ENCODE data around the gene ZNF497. TPM values are rescaled to one million over a fixed set of nuclear protein-coding genes. Genes with fewer than 3 reads are reported as not detected.

Gene ZNF497
- total and polyA plus RNA-seq, 4 donors, result 0.32 to 0.87 (median 0.79) TPM; not detected in 1

DNA sequence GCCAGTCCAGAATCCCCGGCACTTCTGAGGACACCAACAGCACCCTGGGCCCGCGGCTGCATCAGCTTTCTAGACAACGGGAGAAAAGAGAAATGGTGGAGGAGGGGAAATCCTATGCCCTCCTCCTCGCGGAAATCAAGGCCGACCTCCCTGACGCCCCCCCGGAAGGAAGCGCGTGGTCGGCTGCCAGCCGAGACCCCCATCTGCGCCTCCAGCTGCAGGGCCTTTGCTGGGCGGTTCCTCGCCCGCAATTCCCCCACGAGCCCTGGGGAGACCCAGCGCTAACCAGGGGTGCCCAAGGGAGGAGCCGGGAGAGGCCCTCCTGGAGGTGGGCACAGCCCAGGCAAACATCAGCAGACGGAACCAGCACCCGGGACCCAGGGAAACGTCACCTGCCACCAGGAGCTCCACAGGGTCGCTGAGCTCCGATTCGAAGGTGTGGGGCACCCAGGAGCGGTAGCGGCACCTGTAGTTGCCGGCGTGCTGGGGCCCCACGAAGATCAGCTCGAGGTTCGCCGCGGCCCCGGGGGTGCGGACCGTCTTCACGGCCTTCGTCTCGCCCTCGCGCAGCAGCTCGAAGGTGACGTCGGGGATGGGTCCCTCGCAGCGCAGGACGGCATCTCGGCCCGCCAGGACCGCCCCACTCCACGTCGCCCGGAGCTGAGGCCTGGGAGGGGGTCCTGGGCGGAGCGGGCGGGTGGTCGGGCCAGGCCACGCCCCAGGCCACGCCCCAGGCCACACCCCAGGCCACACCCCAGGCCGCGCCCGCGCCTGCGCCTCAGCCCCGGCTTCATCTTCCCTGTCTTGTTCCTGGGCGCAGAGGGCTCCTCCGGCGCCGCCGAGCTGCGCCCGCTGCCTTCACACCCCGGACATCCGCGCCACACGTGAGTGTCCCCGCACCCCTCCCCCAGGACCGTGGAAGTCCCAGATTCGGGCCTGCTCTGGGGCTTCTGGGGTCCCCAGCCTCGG lies 15.3 kb downstream of the ZNF497 start:
- no peaks in the 10 kb centered on the region for H3K27me3 ChIP-seq (ENCODE audit: control insufficient read depth in 1 of 2, insufficient read depth in 2 of 2, low read length in 1 of 2)
- no peaks in the 10 kb centered on the region for H3K4me1 ChIP-seq (ENCODE audit: control insufficient read depth in 1 of 2, insufficient read depth in 2 of 2, low read length in 2 of 2)
- ATAC-seq (ENCODE audit: low FRiP score) (peak; percentile 93), DNase-seq (peak; percentile 76 to 81)
- H3K27ac ChIP-seq (ENCODE audit: low read depth in 1 of 2, low read length in 2 of 2), result no peak overlapping the region
- H3K4me3 ChIP-seq (ENCODE audit: low read length in 2 of 2), result peak overlapping the region in 1 of 2 donors; percentile 48
- H3K36me3 ChIP-seq (ENCODE audit: control insufficient read depth in 1 of 2, insufficient read depth in 2 of 2, low read length in 1 of 2), result no peaks in the 10 kb centered on the region
- WGBS, 2 donors, result 1 to 3% methylated on average over 72 to 82 of the region's 82 CpGs
- H3K9me3 ChIP-seq (ENCODE audit: control insufficient read depth, low read length), result no peaks in the 10 kb centered on the region
- intact Hi-C loops (cut with DNase I), result no loop called here

DNA sequence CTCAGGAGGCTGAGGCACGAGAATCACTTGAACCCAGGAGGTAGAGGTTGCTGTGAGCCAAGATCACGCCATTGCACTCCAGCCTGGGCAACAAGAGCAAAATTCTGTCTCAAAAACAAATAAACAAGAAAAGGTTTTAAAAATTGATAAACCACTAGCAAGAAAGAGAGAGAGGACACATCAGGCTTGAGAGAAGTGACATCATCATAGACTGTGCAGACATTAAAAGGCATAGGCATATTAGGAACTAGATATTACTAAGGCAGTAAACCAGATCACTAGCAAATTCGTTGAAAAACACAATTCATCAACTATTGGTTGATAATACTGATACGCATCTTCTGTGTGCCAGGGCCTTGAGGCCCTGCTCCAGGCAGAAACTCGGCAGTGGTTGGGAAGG lies 17.0 kb downstream of the ZNF497 start:
- no peak overlapping the region for H3K4me3 ChIP-seq (ENCODE audit: low read length in 2 of 2)
- 69 to 70% methylated on average over 5 of the region's 5 CpGs for WGBS, 2 donors
- H3K27ac ChIP-seq (ENCODE audit: low read depth in 1 of 2, low read length in 2 of 2), result no peak overlapping the region
- intact Hi-C loops (cut with DNase I), result no loop called here
- DNase-seq (peak in 1 of 2 donors; percentile 3), ATAC-seq (ENCODE audit: low FRiP score) (no peak)
- no peaks in the 10 kb centered on the region for H3K4me1 ChIP-seq (ENCODE audit: control insufficient read depth in 1 of 2, insufficient read depth in 2 of 2, low read length in 2 of 2)
- H3K9me3 ChIP-seq (ENCODE audit: control insufficient read depth, low read length), result no peaks in the 10 kb centered on the region
- no peaks in the 10 kb centered on the region for H3K27me3 ChIP-seq (ENCODE audit: control insufficient read depth in 1 of 2, insufficient read depth in 2 of 2, low read length in 1 of 2)
- H3K36me3 ChIP-seq (ENCODE audit: control insufficient read depth in 1 of 2, insufficient read depth in 2 of 2, low read length in 1 of 2), result peaks cover 0 to 1% of the 10 kb centered on the region in 2 donors

DNA sequence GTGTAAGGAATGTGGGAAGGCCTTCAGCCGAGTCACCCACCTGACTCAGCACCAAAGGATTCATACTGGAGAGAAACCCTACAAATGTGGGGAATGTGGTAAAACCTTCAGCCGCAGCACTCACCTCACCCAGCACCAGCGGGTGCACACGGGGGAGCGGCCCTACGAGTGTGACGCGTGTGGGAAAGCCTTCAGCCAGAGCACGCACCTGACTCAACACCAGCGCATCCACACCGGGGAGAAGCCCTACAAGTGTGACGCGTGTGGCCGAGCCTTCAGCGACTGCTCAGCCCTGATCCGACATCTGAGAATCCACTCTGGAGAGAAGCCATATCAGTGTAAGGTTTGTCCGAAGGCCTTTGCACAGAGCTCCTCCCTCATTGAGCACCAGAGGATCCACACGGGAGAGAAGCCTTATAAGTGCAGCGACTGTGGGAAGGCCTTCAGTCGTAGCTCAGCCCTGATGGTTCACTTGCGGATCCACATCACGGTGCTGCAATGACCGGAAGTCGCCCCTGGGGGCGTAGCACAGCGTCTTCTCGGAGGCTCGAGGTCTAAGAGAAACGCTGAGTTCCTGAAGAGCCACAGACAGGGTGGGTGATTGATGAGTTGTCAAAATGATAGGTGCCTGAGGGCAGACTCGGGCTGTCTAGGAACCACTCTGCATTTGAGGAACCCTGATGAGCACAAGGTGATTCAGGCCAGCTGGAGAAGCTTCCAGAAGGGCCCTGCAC lies 23.6 kb downstream of the ZNF497 start:
- Histone ChIP-seq H3K27me3 (ENCODE audit: control insufficient read depth in 1 of 2, insufficient read depth in 2 of 2, low read length in 1 of 2) (no peaks in the 10 kb centered on the region), H3K36me3 (ENCODE audit: control insufficient read depth in 1 of 2, insufficient read depth in 2 of 2, low read length in 1 of 2) (peaks cover 0 to 14% of the 10 kb centered on the region in 2 donors), H3K9me3 (ENCODE audit: control insufficient read depth, low read length) (no peaks in the 10 kb centered on the region), H3K27ac (ENCODE audit: low read depth in 1 of 2, low read length in 2 of 2) (no peak overlapping the region), H3K4me3 (ENCODE audit: low read length in 2 of 2) (no peak overlapping the region), H3K4me1 (ENCODE audit: control insufficient read depth in 1 of 2, insufficient read depth in 2 of 2, low read length in 2 of 2) (no peaks in the 10 kb centered on the region)
- 76 to 77% methylated on average over 30 of the region's 30 CpGs for WGBS, 2 donors
- intact Hi-C loops (cut with DNase I), result no loop called here
- DNase-seq (no peak), ATAC-seq (ENCODE audit: low FRiP score) (no peak)

- no peaks in the 10 kb centered on the region for H3K27me3 ChIP-seq (ENCODE audit: control insufficient read depth in 1 of 2, insufficient read depth in 2 of 2, low read length in 1 of 2)
- 97 to 99% methylated on average over 11 of the region's 11 CpGs for WGBS, 2 donors
- H3K27ac ChIP-seq (ENCODE audit: low read depth in 1 of 2, low read length in 2 of 2), result no peak overlapping the region
- intact Hi-C loops (cut with DNase I), result no loop called here
- ATAC-seq (ENCODE audit: low FRiP score) (no peak), DNase-seq (peak in 1 of 2 donors; percentile 52)
- no peaks in the 10 kb centered on the region for H3K4me1 ChIP-seq (ENCODE audit: control insufficient read depth in 1 of 2, insufficient read depth in 2 of 2, low read length in 2 of 2)
- H3K36me3 ChIP-seq (ENCODE audit: control insufficient read depth in 1 of 2, insufficient read depth in 2 of 2, low read length in 1 of 2), result peaks cover 0 to 14% of the 10 kb centered on the region in 2 donors
- no peak overlapping the region for H3K4me3 ChIP-seq (ENCODE audit: low read length in 2 of 2)
- H3K9me3 ChIP-seq (ENCODE audit: control insufficient read depth, low read length), result no peaks in the 10 kb centered on the region
Measured at GRCh38 chr19:58338336-58338735, 24.2 kb downstream of the ZNF497 start.

DNA sequence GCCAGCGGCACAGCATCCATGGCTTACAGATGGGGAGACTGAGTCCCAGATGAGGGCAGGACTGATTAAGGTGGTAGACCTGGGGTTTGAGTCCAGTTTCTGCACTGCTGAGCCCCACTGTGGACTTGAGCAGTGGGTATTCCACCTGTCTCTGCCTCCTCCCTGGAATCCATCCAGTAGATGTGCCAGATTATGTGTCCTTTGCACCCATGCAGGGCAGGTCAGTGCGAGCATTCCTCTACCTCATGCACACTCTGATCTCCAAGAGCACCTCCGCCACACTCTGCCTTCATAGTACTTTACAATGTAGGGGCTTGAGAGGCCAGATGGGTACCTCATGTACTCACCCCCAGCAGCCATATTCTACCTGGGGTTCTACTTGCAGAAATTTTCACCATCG lies 25.7 kb downstream of the ZNF497 start:
- intact Hi-C loops (cut with DNase I), result no loop called here
- H3K9me3 ChIP-seq (ENCODE audit: control insufficient read depth, low read length), result no peaks in the 10 kb centered on the region
- H3K36me3 ChIP-seq (ENCODE audit: control insufficient read depth in 1 of 2, insufficient read depth in 2 of 2, low read length in 1 of 2), result peaks cover 0 to 14% of the 10 kb centered on the region in 2 donors
- no peak overlapping the region for H3K4me3 ChIP-seq (ENCODE audit: low read length in 2 of 2)
- H3K27me3 ChIP-seq (ENCODE audit: control insufficient read depth in 1 of 2, insufficient read depth in 2 of 2, low read length in 1 of 2), result no peaks in the 10 kb centered on the region
- DNase-seq (peak in 1 of 2 donors; percentile 16), ATAC-seq (ENCODE audit: low FRiP score) (no peak)
- no peaks in the 10 kb centered on the region for H3K4me1 ChIP-seq (ENCODE audit: control insufficient read depth in 1 of 2, insufficient read depth in 2 of 2, low read length in 2 of 2)
- WGBS, 2 donors, result 95 to 96% methylated on average over 4 of the region's 4 CpGs
- no peak overlapping the region for H3K27ac ChIP-seq (ENCODE audit: low read depth in 1 of 2, low read length in 2 of 2)

- intact Hi-C loops (cut with DNase I), result no loop called here
- DNase-seq, result peak in 1 of 2 donors; percentile 15
- Histone ChIP-seq H3K9me3 (ENCODE audit: control insufficient read depth, low read length) (no peaks in the 10 kb centered on the region), H3K27me3 (ENCODE audit: control insufficient read depth in 1 of 2, insufficient read depth in 2 of 2, low read length in 1 of 2) (no peaks in the 10 kb centered on the region), H3K27ac (ENCODE audit: low read depth in 1 of 2, low read length in 2 of 2) (no peak overlapping the region), H3K36me3 (ENCODE audit: control insufficient read depth in 1 of 2, insufficient read depth in 2 of 2, low read length in 1 of 2) (peaks cover 0 to 13% of the 10 kb centered on the region in 2 donors), H3K4me3 (ENCODE audit: low read length in 2 of 2) (no peak overlapping the region), H3K4me1 (ENCODE audit: control insufficient read depth in 1 of 2, insufficient read depth in 2 of 2, low read length in 2 of 2) (no peaks in the 10 kb centered on the region)
- no peak for ATAC-seq (ENCODE audit: low FRiP score)
- 93 to 98% methylated on average over 1 of the region's 1 CpG for WGBS, 2 donors
Measured at GRCh38 chr19:58336216-58336615, 26.3 kb downstream of the ZNF497 start.

DNA sequence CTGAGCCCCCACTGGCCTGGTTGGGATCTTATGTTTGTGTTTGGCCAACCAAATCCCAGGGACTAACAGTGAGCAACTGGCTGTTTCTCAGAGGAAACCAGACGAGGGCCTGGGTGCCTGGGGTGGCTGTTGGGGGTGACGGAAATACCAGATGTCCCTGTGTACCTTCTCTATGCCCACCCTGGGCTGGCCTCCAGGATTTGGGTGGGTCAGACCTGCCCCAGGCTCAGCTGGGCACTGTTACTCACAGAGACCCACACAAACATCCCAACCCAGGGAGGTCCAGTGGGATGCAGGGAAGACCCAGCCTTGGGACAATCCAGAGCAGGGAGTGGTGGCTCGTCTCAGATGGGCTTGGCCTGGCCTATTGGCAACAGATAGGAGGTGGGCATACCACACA lies 26.9 kb downstream of the ZNF497 start:
- no peaks in the 10 kb centered on the region for H3K27me3 ChIP-seq (ENCODE audit: control insufficient read depth in 1 of 2, insufficient read depth in 2 of 2, low read length in 1 of 2)
- peak in 1 of 2 donors; percentile 31 for DNase-seq
- H3K27ac ChIP-seq (ENCODE audit: low read depth in 1 of 2, low read length in 2 of 2), result no peak overlapping the region
- ATAC-seq (ENCODE audit: low FRiP score), result peak; percentile 26
- H3K4me1 ChIP-seq (ENCODE audit: control insufficient read depth in 1 of 2, insufficient read depth in 2 of 2, low read length in 2 of 2), result no peaks in the 10 kb centered on the region
- no peaks in the 10 kb centered on the region for H3K9me3 ChIP-seq (ENCODE audit: control insufficient read depth, low read length)
- intact Hi-C loops (cut with DNase I), result no loop called here
- H3K36me3 ChIP-seq (ENCODE audit: control insufficient read depth in 1 of 2, insufficient read depth in 2 of 2, low read length in 1 of 2), result peaks cover 0 to 13% of the 10 kb centered on the region in 2 donors
- WGBS, 2 donors, result 73 to 79% methylated on average over 3 of the region's 3 CpGs
- H3K4me3 ChIP-seq (ENCODE audit: low read length in 2 of 2), result no peak overlapping the region

- Histone ChIP-seq H3K4me3 (ENCODE audit: low read length in 2 of 2) (no peak overlapping the region), H3K36me3 (ENCODE audit: control insufficient read depth in 1 of 2, insufficient read depth in 2 of 2, low read length in 1 of 2) (peaks cover 0 to 12% of the 10 kb centered on the region in 2 donors), H3K27me3 (ENCODE audit: control insufficient read depth in 1 of 2, insufficient read depth in 2 of 2, low read length in 1 of 2) (no peaks in the 10 kb centered on the region), H3K27ac (ENCODE audit: low read depth in 1 of 2, low read length in 2 of 2) (no peak overlapping the region), H3K9me3 (ENCODE audit: control insufficient read depth, low read length) (no peaks in the 10 kb centered on the region), H3K4me1 (ENCODE audit: control insufficient read depth in 1 of 2, insufficient read depth in 2 of 2, low read length in 2 of 2) (no peaks in the 10 kb centered on the region)
- intact Hi-C loops (cut with DNase I), result no loop called here
- 94 to 95% methylated on average over 19 of the region's 19 CpGs for WGBS, 2 donors
- peak in 1 of 2 donors; percentile 59 for DNase-seq
- ATAC-seq (ENCODE audit: low FRiP score), result no peak
Measured at GRCh38 chr19:58334691-58335249, 27.8 kb downstream of the ZNF497 start.
